ENCODE data around the gene ZNF362.

Gene ZNF362

GRCh38 chr1:33267468-33268205 is 11.3 kb downstream of the ZNF362 start:
- DNase-seq (ENCODE audit: low read depth in 2 of 2), result no peak

- no peak for DNase-seq (ENCODE audit: low read depth in 2 of 2)
Measured at GRCh38 chr1:33268457-33268856, 12.2 kb downstream of the ZNF362 start.

GRCh38 chr1:33268927-33269610 is 12.8 kb downstream of the ZNF362 start:
- DNase-seq (ENCODE audit: low read depth in 2 of 2), result no peak

- no peak for DNase-seq (ENCODE audit: low read depth in 2 of 2)
Measured at GRCh38 chr1:33269621-33270020, 13.3 kb downstream of the ZNF362 start.

GRCh38 chr1:33270379-33270778 is 14.1 kb downstream of the ZNF362 start:
- no peak for DNase-seq (ENCODE audit: low read depth in 2 of 2)

- DNase-seq (ENCODE audit: low read depth in 2 of 2), result no peak
Measured at GRCh38 chr1:33270808-33271465, 14.6 kb downstream of the ZNF362 start.

GRCh38 chr1:33271666-33272505 is 15.6 kb downstream of the ZNF362 start:
- DNase-seq (ENCODE audit: low read depth in 2 of 2), result no peak

GRCh38 chr1:33272509-33272908 is 16.2 kb downstream of the ZNF362 start:
- DNase-seq (ENCODE audit: low read depth in 2 of 2), result no peak

- DNase-seq (ENCODE audit: low read depth in 2 of 2), result no peak
Measured at GRCh38 chr1:33272930-33273329, 16.6 kb downstream of the ZNF362 start.

GRCh38 chr1:33273406-33273805 is 17.1 kb downstream of the ZNF362 start:
- DNase-seq (ENCODE audit: low read depth in 2 of 2), result no peak

GRCh38 chr1:33273961-33274371 is 17.7 kb downstream of the ZNF362 start:
- DNase-seq (ENCODE audit: low read depth in 2 of 2), result no peak

- no peak for DNase-seq (ENCODE audit: low read depth in 2 of 2)
Measured at GRCh38 chr1:33274446-33274845, 18.2 kb downstream of the ZNF362 start.

GRCh38 chr1:33275195-33275594 is 18.9 kb downstream of the ZNF362 start:
- DNase-seq (ENCODE audit: low read depth in 2 of 2), result no peak

GRCh38 chr1:33275706-33276572 is 19.6 kb downstream of the ZNF362 start:
- no peak for DNase-seq (ENCODE audit: low read depth in 2 of 2)

- DNase-seq (ENCODE audit: low read depth in 2 of 2), result no peak
Measured at GRCh38 chr1:33276573-33277298, 20.4 kb downstream of the ZNF362 start.

GRCh38 chr1:33277488-33278084 is 21.3 kb downstream of the ZNF362 start:
- DNase-seq (ENCODE audit: low read depth in 2 of 2), result no peak

- DNase-seq (ENCODE audit: low read depth in 2 of 2), result no peak
Measured at GRCh38 chr1:33280091-33280661, 23.9 kb downstream of the ZNF362 start.

GRCh38 chr1:33281554-33282303 is 25.4 kb downstream of the ZNF362 start:
- DNase-seq (ENCODE audit: low read depth in 2 of 2), result no peak

- no peak for DNase-seq (ENCODE audit: low read depth in 2 of 2)
Measured at GRCh38 chr1:33282791-33283190, 26.5 kb downstream of the ZNF362 start.
